ENCODE data around the gene ATP9B.

Gene ATP9B

GRCh38 chr18:79379251-79379905 is 310.2 kb downstream of the ATP9B start:
- Histone ChIP-seq H3K4me3 (replicated peaks; ENCODE audit: low read depth, low read length) (no peak overlapping the region), H3K36me3 (ENCODE audit: control insufficient read depth, insufficient read depth, low read length) (peaks cover 3% of the 10 kb centered on the region), H3K27me3 (replicated peaks; ENCODE audit: control insufficient read depth, insufficient read depth, low read length) (no peaks in the 10 kb centered on the region)
- no peak for DNase-seq (ENCODE audit: extremely low read depth, insufficient read length)
- TF ChIP-seq CTCF (IDR thresholded peaks at IDR 0.05; ENCODE audit: insufficient read depth, low read length, poor library complexity, severe bottlenecking), result no peak

GRCh38 chr18:79379931-79380815 is 311.0 kb downstream of the ATP9B start:
- Histone ChIP-seq H3K36me3 (ENCODE audit: control insufficient read depth, insufficient read depth, low read length) (peaks cover 3% of the 10 kb centered on the region), H3K4me3 (replicated peaks; ENCODE audit: low read depth, low read length) (no peak overlapping the region)
- TF ChIP-seq CTCF (IDR thresholded peaks at IDR 0.05; ENCODE audit: insufficient read depth, low read length, poor library complexity, severe bottlenecking), result no peak

GRCh38 chr18:79380816-79381806 is 311.9 kb downstream of the ATP9B start:
- H3K4me3 ChIP-seq (replicated peaks; ENCODE audit: low read depth, low read length), result no peak overlapping the region
- DNase-seq (ENCODE audit: extremely low read depth, insufficient read length), result no peak
- peak; percentile 93 for TF ChIP-seq CTCF (IDR thresholded peaks at IDR 0.05; ENCODE audit: insufficient read depth, low read length, poor library complexity, severe bottlenecking)
- peaks cover 3% of the 10 kb centered on the region for H3K36me3 ChIP-seq (ENCODE audit: control insufficient read depth, insufficient read depth, low read length)
- H3K27me3 ChIP-seq (replicated peaks; ENCODE audit: control insufficient read depth, insufficient read depth, low read length), result no peaks in the 10 kb centered on the region

More at GRCh38 chr18:79379931-79380815, 311.0 kb downstream of the ATP9B start:
- no peak for DNase-seq (ENCODE audit: extremely low read depth, insufficient read length)
- no peaks in the 10 kb centered on the region for H3K27me3 ChIP-seq (replicated peaks; ENCODE audit: control insufficient read depth, insufficient read depth, low read length)

- peaks cover 3% of the 10 kb centered on the region for H3K36me3 ChIP-seq (ENCODE audit: control insufficient read depth, insufficient read depth, low read length)
- TF ChIP-seq CTCF (IDR thresholded peaks at IDR 0.05; ENCODE audit: insufficient read depth, low read length, poor library complexity, severe bottlenecking), result no peak
- H3K27me3 ChIP-seq (replicated peaks; ENCODE audit: control insufficient read depth, insufficient read depth, low read length), result no peaks in the 10 kb centered on the region
- no peak for DNase-seq (ENCODE audit: extremely low read depth, insufficient read length)
- H3K4me3 ChIP-seq (replicated peaks; ENCODE audit: low read depth, low read length), result no peak overlapping the region
These were observed 312.7 kb downstream of the ATP9B start for GRCh38 chr18:79381811-79382311.

- Histone ChIP-seq H3K27me3 (replicated peaks; ENCODE audit: control insufficient read depth, insufficient read depth, low read length) (no peaks in the 10 kb centered on the region), H3K36me3 (ENCODE audit: control insufficient read depth, insufficient read depth, low read length) (no peaks in the 10 kb centered on the region; the same call in 1 of the 2 replicates), H3K4me3 (replicated peaks; ENCODE audit: low read depth, low read length) (no peak overlapping the region)
- TF ChIP-seq CTCF (IDR thresholded peaks at IDR 0.05; ENCODE audit: insufficient read depth, low read length, poor library complexity, severe bottlenecking), result no peak
- DNase-seq (ENCODE audit: extremely low read depth, insufficient read length), result no peak
These were observed 313.6 kb downstream of the ATP9B start for GRCh38 chr18:79382681-79383387.

All from GM06990 (cell line).